Lower leg skin (tissue), 3 donors: ENCODE results near the gene CDH23.

ENCODE experiments used
- CTCF ChIP-seq, 3 donors: fragments of 450-650 bp; IDR thresholded peaks; one replicate each; pipeline ENCODE4 v1.5.1; 2016; ENCODE audit warnings: antibody characterized with exemption in 3 of 3, mild to moderate bottlenecking in 3 of 3, moderate library complexity in 2 of 3
- POLR2A ChIP-seq, 2 donors: fragments of 450-650 bp; IDR thresholded peaks; one replicate each; pipeline ENCODE4 v1.6.1; 2016 to 2017; ENCODE audit warnings: antibody characterized with exemption in 2 of 2, mild to moderate bottlenecking in 1 of 2, moderate library complexity in 1 of 2

DNA sequence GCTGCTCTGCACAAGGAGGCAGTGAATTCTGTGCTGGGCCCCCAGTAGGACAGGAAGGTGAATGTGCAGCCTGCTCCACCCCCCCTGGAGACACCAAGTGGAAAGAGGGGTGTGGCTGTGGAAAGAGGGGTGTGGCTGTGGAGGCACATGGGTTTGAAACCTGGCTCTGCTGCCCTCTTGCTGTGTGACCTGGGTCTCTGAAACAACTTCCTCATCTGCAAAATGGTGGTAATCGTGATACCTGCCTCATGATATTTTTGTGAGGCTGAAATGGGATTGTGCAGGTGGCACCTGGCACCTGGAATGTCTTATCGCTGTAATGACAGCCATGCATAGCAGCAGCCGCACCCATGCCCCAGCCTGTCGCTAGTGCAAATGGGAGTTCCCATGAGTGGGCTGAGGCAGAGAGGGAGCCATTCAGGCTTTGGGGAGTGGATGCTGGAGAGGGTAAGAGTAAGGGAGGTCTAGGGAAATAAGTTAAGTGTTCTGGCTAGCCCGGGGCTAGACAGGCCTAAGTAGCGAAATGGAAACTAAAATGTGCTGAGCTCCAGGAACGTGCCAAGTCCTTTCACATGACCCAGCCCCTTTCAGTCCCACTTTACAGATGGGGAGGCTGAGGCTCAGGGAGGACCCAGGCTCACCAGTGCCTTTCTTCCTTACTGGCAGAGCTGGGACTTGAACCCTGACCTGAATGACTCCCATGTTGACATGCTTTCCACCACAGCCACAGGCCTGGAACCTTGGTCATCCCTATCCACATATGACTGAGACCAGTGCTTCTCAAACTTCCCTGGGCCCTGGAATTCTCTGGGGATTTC is 287.8 kb downstream of the CDH23 start:
- no peak for TF ChIP-seq CTCF (IDR thresholded peaks at IDR 0.05)
- TF ChIP-seq POLR2A (IDR thresholded peaks at IDR 0.05): no peak
